COLO668 (cell line): ENCODE measurements around the gene JSRP1.

Experiments used
- DNase-seq: peaks from one replicate; lab custom pipeline; 2025; ENCODE audit not compliant: unreplicated experiment; lab: John Stamatoyannopoulos, UW

The JSRP1 gene

GRCh38 chr19:2233601-2234280 is 22.5 kb downstream of the JSRP1 start:
- DNase-seq = no peak

- DNase-seq = no peak
Measured at GRCh38 chr19:2232286-2233151, 23.7 kb downstream of the JSRP1 start.

- DNase-seq = peak; percentile 38
Measured at GRCh38 chr19:2231621-2232221, 24.5 kb downstream of the JSRP1 start.

- DNase-seq = no peak
Measured at GRCh38 chr19:2230807-2231533, 25.2 kb downstream of the JSRP1 start.

GRCh38 chr19:2230033-2230531 is 26.1 kb downstream of the JSRP1 start:
- no peak for DNase-seq

- peak; percentile 68 for DNase-seq
Measured at GRCh38 chr19:2229103-2230032, 26.8 kb downstream of the JSRP1 start.

- no peak for DNase-seq
Measured at GRCh38 chr19:2228157-2229030, 27.8 kb downstream of the JSRP1 start.

- no peak for DNase-seq
Measured at GRCh38 chr19:2227415-2228156, 28.6 kb downstream of the JSRP1 start.

GRCh38 chr19:2226840-2227360 is 29.3 kb downstream of the JSRP1 start:
- DNase-seq = no peak

GRCh38 chr19:2226051-2226839 is 30.0 kb downstream of the JSRP1 start:
- no peak for DNase-seq

GRCh38 chr19:2225415-2226050 is 30.7 kb downstream of the JSRP1 start:
- DNase-seq = no peak

GRCh38 chr19:2224754-2225349 is 31.4 kb downstream of the JSRP1 start:
- no peak for DNase-seq

- DNase-seq = no peak
Measured at GRCh38 chr19:2223959-2224358, 32.3 kb downstream of the JSRP1 start.

GRCh38 chr19:2223391-2223790 is 32.8 kb downstream of the JSRP1 start:
- DNase-seq = no peak

GRCh38 chr19:2221918-2222317 is 34.3 kb downstream of the JSRP1 start:
- DNase-seq = no peak

- no peak for DNase-seq
Measured at GRCh38 chr19:2221250-2221831, 34.9 kb downstream of the JSRP1 start.
